ENCODE results near the gene PMP22. TPM values are rescaled to one million over a fixed set of nuclear protein-coding genes. Genes with fewer than 3 reads are reported as not detected.

PMP22 gene
- total RNA-seq, 1 donor from 2014 or later: not detected

DNA sequence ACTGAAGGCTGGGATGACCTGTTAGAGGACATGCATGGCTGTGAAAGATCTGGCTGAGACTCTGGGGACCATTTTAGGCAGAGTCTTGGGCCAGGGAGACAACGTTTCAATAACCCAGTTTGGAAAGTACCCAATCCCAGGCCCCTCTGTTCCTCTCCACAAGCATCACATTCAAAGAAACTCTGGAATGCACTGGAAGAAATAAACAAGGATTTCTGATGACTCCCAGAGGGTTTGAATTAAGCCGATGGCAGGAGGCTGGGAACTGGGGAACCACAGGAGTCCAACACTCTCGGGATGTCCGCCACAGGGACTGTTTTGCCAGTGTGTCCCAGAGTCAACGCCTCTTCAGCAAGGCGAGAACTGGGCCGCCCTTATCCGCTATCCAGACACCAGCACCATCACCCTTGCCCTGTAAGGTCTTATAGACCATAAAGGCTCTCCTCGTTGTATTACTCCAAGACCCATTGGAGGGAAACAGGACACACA lies 3.3 kb downstream of the PMP22 start:
- Mint-ChIP-seq H3K36me3 (ENCODE audit: low read depth) (no peaks in the 10 kb centered on the region), H3K27ac (no peak overlapping the region), H3K9me3 (no peaks in the 10 kb centered on the region), H3K27me3 (peaks cover 68% of the 10 kb centered on the region), H3K4me3 (no peak overlapping the region), H3K4me1 (peaks cover 14% of the 10 kb centered on the region)
- DNase-seq: no peak
- ChIA-PET CTCF (no interaction called here), POLR2A (no interaction called here)
- no peak for TF ChIP-seq CTCF (IDR thresholded peaks at IDR 0.05)
- no peak for ATAC-seq (ENCODE audit: low read depth)
- intact Hi-C loops (cut with micrococcal nuclease): no loop called here

DNA sequence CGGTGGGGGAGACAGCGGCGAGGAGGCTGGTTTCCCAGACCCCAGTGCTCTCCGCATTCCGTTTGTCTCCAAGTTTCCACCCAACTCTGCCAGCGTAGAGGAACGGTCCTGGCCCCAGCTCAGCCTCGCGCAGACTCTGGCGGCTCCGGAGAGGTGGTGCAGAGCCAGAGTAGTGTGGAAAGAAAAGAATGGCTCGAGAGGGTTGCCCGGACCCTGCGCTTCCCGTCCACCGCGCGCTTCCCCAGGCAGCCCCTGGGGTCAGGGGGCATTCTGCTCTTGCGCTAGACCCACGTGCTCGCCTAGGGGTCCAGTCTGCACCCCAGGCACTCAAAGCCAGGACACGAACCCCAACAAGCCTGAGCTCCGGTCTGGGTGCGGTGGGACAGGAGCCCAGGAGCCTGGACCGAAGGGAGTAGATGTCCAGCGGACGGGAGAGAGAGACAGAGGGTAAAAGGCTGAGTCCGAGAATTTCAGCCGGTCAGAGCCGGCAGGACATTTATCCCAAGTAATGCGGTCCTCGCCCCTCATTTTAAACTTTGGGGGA lies 3.8 kb downstream of the PMP22 start:
- peaks cover 67% of the 10 kb centered on the region for H3K27me3 Mint-ChIP-seq
- ChIA-PET POLR2A (no interaction called here), CTCF (no interaction called here)
- no peak overlapping the region for H3K4me3 Mint-ChIP-seq
- ATAC-seq (ENCODE audit: low read depth) (no peak), DNase-seq (no peak)
- intact Hi-C loops (cut with micrococcal nuclease): no loop called here
- H3K27ac Mint-ChIP-seq: no peak overlapping the region
- H3K9me3 Mint-ChIP-seq: no peaks in the 10 kb centered on the region
- peaks cover 14% of the 10 kb centered on the region for H3K4me1 Mint-ChIP-seq
- no peak for TF ChIP-seq CTCF (IDR thresholded peaks at IDR 0.05)
- H3K36me3 Mint-ChIP-seq (ENCODE audit: low read depth): no peaks in the 10 kb centered on the region

DNA sequence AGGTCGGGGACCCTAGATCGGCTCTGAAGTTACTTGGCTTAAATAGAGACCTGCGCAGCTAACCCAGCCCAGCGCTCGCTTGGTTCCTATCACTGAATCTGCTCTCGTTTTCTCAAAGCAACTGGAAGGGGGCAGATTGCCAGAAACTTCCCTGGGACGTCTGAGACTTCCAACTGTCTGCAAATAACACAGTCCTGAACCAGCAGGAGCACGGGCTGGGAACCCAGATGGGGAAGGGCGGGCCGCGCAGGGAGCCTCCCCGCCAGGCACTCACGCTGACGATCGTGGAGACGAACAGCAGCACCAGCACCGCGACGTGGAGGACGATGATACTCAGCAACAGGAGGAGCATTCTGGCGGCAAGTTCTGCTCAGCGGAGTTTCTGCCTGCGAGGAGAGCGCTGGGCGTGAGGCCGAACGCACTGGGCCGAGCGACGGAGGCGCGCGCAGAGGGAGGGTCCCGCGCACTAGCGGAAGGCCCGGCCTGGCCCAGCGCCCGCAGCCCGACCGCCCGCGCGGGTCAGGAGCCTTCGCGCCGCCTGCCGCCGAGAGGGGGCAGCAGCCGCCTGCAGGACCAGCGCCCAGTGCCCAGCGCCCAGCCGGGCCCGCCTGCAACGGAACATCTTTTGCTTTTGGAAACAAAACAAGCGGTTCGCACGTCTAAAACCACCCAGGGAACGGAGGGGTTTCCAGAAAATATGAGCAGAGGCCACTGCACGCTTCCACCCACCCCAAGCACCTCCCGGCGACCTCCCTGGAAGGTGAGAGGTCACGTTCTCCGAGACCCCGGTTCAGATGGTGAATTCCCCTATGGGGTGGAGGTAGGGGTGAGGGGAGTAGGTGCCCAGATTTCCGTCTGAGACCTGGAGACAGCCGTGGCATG lies 4.5 kb downstream of the PMP22 start:
- intact Hi-C loops (cut with micrococcal nuclease): no loop called here
- peak; percentile 69 for ATAC-seq (ENCODE audit: low read depth)
- no peak overlapping the region for H3K27ac Mint-ChIP-seq
- H3K36me3 Mint-ChIP-seq (ENCODE audit: low read depth): no peaks in the 10 kb centered on the region
- DNase-seq: peak; percentile 33
- H3K4me1 Mint-ChIP-seq: peaks cover 14% of the 10 kb centered on the region
- peaks cover 67% of the 10 kb centered on the region for H3K27me3 Mint-ChIP-seq
- no peak for TF ChIP-seq CTCF (IDR thresholded peaks at IDR 0.05)
- CTCF ChIA-PET: no interaction called here
- H3K9me3 Mint-ChIP-seq: no peaks in the 10 kb centered on the region
- peak overlapping the region; percentile 81 for H3K4me3 Mint-ChIP-seq
- POLR2A ChIA-PET: no interaction called here

GRCh38 chr17:15257796-15258512 lies 7.2 kb downstream of the PMP22 start:
- H3K4me3 Mint-ChIP-seq: no peak overlapping the region
- DNase-seq: no peak

More at GRCh38 chr17:15257796-15258512, 7.2 kb downstream of the PMP22 start:
- no peaks in the 10 kb centered on the region for H3K36me3 Mint-ChIP-seq (ENCODE audit: low read depth)
- POLR2A ChIA-PET: no interaction called here
- H3K4me1 Mint-ChIP-seq: peaks cover 14% of the 10 kb centered on the region
- H3K27ac Mint-ChIP-seq: no peak overlapping the region
- no peaks in the 10 kb centered on the region for H3K9me3 Mint-ChIP-seq
- TF ChIP-seq CTCF (IDR thresholded peaks at IDR 0.05): no peak
- H3K27me3 Mint-ChIP-seq: peaks cover 64% of the 10 kb centered on the region
- CTCF ChIA-PET: interaction anchor here (0.7 to 2.1 kb wide), 6 partner anchors 9 to 741 kb away, joined by 3 to 11 read pairs (median 3); partner anchors contain the start of genes TTC19 and ZSWIM7
- intact Hi-C loops (cut with micrococcal nuclease): loop anchor here (1.0 to 2.0 kb wide), 2 partner anchors 245 to 269 kb away; no protein-coding TSS in a partner anchor
- ATAC-seq (ENCODE audit: low read depth): no peak

Data from activated B cell treated with CpG ODN at 0.5 μM for 24 hours (primary cell).